ENCODE data around the gene PLCL1. TPM values are rescaled to one million over a fixed set of nuclear protein-coding genes. Genes with fewer than 3 reads are reported as not detected.

PLCL1 gene
- total RNA-seq, 2 donors from 2014 or later = 25.6 to 26.2 TPM

GRCh38 chr2:197940382-197940781, 136.0 kb downstream of the PLCL1 start:
- TF ChIP-seq, protein P1, sequence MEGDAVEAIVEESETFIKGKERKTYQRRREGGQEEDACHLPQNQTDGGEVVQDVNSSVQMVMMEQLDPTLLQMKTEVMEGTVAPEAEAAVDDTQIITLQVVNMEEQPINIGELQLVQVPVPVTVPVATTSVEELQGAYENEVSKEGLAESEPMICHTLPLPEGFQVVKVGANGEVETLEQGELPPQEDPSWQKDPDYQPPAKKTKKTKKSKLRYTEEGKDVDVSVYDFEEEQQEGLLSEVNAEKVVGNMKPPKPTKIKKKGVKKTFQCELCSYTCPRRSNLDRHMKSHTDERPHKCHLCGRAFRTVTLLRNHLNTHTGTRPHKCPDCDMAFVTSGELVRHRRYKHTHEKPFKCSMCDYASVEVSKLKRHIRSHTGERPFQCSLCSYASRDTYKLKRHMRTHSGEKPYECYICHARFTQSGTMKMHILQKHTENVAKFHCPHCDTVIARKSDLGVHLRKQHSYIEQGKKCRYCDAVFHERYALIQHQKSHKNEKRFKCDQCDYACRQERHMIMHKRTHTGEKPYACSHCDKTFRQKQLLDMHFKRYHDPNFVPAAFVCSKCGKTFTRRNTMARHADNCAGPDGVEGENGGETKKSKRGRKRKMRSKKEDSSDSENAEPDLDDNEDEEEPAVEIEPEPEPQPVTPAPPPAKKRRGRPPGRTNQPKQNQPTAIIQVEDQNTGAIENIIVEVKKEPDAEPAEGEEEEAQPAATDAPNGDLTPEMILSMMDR (IDR thresholded peaks at IDR 0.05) = no peak
- H3K27ac ChIP-seq = no peak overlapping the region
- no peak overlapping the region for H3K4me3 ChIP-seq
- no peaks in the 10 kb centered on the region for H3K27me3 ChIP-seq (replicated peaks; ENCODE audit: insufficient read depth)
- H3K36me3 ChIP-seq = no peaks in the 10 kb centered on the region
- no peaks in the 10 kb centered on the region for H3K9me3 ChIP-seq
- DNase-seq (ENCODE audit: low spot score) (no peak), ATAC-seq (ENCODE audit: insufficient number of reproducible peaks, low FRiP score, low read depth) (no peak)
- peaks cover 11 to 36% of the 10 kb centered on the region in 2 donors for H3K4me1 ChIP-seq (ENCODE audit: control insufficient read depth in 1 of 2, low read depth in 2 of 2)

GRCh38 chr2:197941715-197942114, 137.3 kb downstream of the PLCL1 start:
- Histone ChIP-seq H3K4me3 (no peak overlapping the region), H3K4me1 (ENCODE audit: control insufficient read depth in 1 of 2, low read depth in 2 of 2) (peaks cover 14 to 42% of the 10 kb centered on the region in 2 donors), H3K36me3 (no peaks in the 10 kb centered on the region), H3K9me3 (no peaks in the 10 kb centered on the region), H3K27ac (no peak overlapping the region), H3K27me3 (replicated peaks; ENCODE audit: insufficient read depth) (no peaks in the 10 kb centered on the region)
- DNase-seq (ENCODE audit: low spot score) (no peak), ATAC-seq (ENCODE audit: insufficient number of reproducible peaks, low FRiP score, low read depth) (no peak)
- TF ChIP-seq, protein P1 (IDR thresholded peaks at IDR 0.05) = no peak

GRCh38 chr2:197943731-197944130, 139.3 kb downstream of the PLCL1 start:
- TF ChIP-seq, protein P1 (IDR thresholded peaks at IDR 0.05) = no peak
- H3K9me3 ChIP-seq = no peaks in the 10 kb centered on the region
- DNase-seq (ENCODE audit: low spot score) (no peak), ATAC-seq (ENCODE audit: insufficient number of reproducible peaks, low FRiP score, low read depth) (no peak)
- H3K27me3 ChIP-seq (replicated peaks; ENCODE audit: insufficient read depth) = no peaks in the 10 kb centered on the region
- peaks cover 15 to 38% of the 10 kb centered on the region in 2 donors for H3K4me1 ChIP-seq (ENCODE audit: control insufficient read depth in 1 of 2, low read depth in 2 of 2)
- H3K4me3 ChIP-seq = no peak overlapping the region
- H3K27ac ChIP-seq = no peak overlapping the region
- H3K36me3 ChIP-seq = no peaks in the 10 kb centered on the region

DNA sequence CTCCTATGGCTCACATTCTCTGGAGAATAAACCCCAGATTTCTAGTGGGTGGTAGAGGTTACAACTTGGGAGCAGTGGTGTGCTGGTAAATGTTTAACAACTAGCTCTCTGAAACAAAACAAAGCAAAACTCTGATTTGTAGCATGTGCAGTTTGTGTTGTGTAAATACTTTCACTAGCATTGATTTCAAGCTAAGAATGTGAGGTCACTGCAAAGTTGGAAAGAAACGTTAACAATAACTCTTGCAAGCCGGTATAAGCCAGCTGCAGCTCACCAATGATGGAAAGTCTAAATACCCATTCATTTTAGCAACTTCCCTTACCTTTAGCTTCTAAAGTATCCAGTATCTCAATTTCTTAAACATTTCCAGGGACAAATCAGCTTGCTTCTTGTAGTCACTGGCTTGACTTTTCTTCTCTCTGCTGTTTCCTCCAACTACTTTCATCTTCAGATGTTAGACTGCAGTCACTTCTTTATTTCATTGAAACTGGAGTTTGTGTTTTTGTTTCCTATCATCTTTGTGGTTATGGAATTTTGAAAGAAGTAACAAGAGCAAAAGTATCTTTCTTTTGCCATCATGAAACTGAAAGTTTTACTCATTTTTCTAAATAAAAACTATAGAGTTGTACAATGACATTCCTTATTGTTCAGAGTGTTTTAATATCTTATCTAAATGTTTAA, 140.2 kb downstream of the PLCL1 start:
- Histone ChIP-seq H3K27ac (no peak overlapping the region), H3K4me1 (ENCODE audit: control insufficient read depth in 1 of 2, low read depth in 2 of 2) (peaks cover 15 to 34% of the 10 kb centered on the region in 2 donors)

GRCh38 chr2:197946562-197946961, 142.2 kb downstream of the PLCL1 start:
- H3K36me3 ChIP-seq = no peaks in the 10 kb centered on the region
- H3K9me3 ChIP-seq = no peaks in the 10 kb centered on the region
- TF ChIP-seq, protein P1 (IDR thresholded peaks at IDR 0.05) = no peak
- no peaks in the 10 kb centered on the region for H3K27me3 ChIP-seq (replicated peaks; ENCODE audit: insufficient read depth)
- no peak overlapping the region for H3K4me3 ChIP-seq
- ATAC-seq (ENCODE audit: insufficient number of reproducible peaks, low FRiP score, low read depth) (no peak), DNase-seq (ENCODE audit: low spot score) (no peak)
- H3K4me1 ChIP-seq (ENCODE audit: control insufficient read depth in 1 of 2, low read depth in 2 of 2) = peaks cover 15 to 37% of the 10 kb centered on the region in 2 donors
- no peak overlapping the region for H3K27ac ChIP-seq

More for the DNA sequence above, 140.2 kb downstream of the PLCL1 start:
- TF ChIP-seq, protein P1 (IDR thresholded peaks at IDR 0.05) = no peak
- ATAC-seq (ENCODE audit: insufficient number of reproducible peaks, low FRiP score, low read depth) (no peak), DNase-seq (ENCODE audit: low spot score) (no peak)
- no peak overlapping the region for H3K4me3 ChIP-seq
- H3K9me3 ChIP-seq = no peaks in the 10 kb centered on the region
- H3K36me3 ChIP-seq = no peaks in the 10 kb centered on the region
- H3K27me3 ChIP-seq (replicated peaks; ENCODE audit: insufficient read depth) = no peaks in the 10 kb centered on the region
